HepG2 (cell line): ENCODE measurements around the gene CAPZB. TPM values are rescaled to one million over a fixed set of nuclear protein-coding genes. Genes with fewer than 3 reads are reported as not detected.
"Not testable (repeated sequence)": the region's sequence is repeated elsewhere in the genome, so short reads cannot be mapped to it uniquely, and the experiment has no call there.

Source experiments
- ATAC-seq: fragments of 200-7000 bp; cut with Tn5 transposase; 3 replicates; pipeline ENCODE4 v1.9.1; 2020; ENCODE audit warnings: mild to moderate bottlenecking, moderate library complexity
- BruUV-seq: library from RNA; stranded (reverse); fragments of 400-500 nt; replicated peaks from 2 replicates; lab custom pipeline; 2021; lab: Mats Ljungman, UMichigan
- CTCF ChIA-PET: fragments of 300-600 bp; formaldehyde crosslinking; extraction: SDS; loops from one replicate; lab custom pipeline; 2021; ENCODE audit warnings: low total read pairs, inconsistent platforms, low intra/inter-chr PET ratio; lab: Yijun Ruan, JAX
- POLR2A ChIA-PET: fragments of 350-600 bp; sonication (Branson Sonifier 250); formaldehyde crosslinking; loops from one replicate; lab custom pipeline; 2020; ENCODE audit warnings: antibody characterized with exemption, inconsistent platforms; lab: Yijun Ruan, JAX
- DNase-seq: peaks from one replicate; pipeline ENCODE4 v3.0.0-alpha.2; 2015; ENCODE audit warnings: low spot score
- FAIRE-seq: peaks from 3 replicates; lab custom pipeline; 2011; peaks lifted over from hg19 to GRCh38; lab: Jason Lieb, UNC
- H2AFZ ChIP-seq: one replicate; pipeline ENCODE4 v1.6.1; 2011; ENCODE audit warnings: low read length, inconsistent platforms
- H3K27ac ChIP-seq: fragments of 300-600 bp; 3 replicates; pipeline ENCODE4 v1.8.0; 2011; ENCODE audit warnings: mixed run types, mild to moderate bottlenecking, mixed read lengths, low read length, inconsistent platforms; ENCODE audit not compliant: insufficient read depth; ENCODE audit errors: extremely low read length
- H3K27me3 ChIP-seq, 2 experiments: fragments of 200-600 bp in 1 of 2; 2 replicates in 1 of 2; 3 replicates in 1 of 2; pipeline versions ENCODE4 v1.6.0 to v1.8.0; 2011; ENCODE audit warnings: low read length in 2 of 2, mild to moderate bottlenecking in 2 of 2, moderate library complexity in 2 of 2, inconsistent platforms in 1 of 2; ENCODE audit not compliant: insufficient read depth in 2 of 2, control insufficient read depth in 1 of 2
- H3K36me3 ChIP-seq, 2 experiments: fragments of 200-600 bp in 1 of 2; replicated peaks in 1 of 2; 2 replicates in 1 of 2; 3 replicates in 1 of 2; pipeline versions ENCODE4 v1.5.1 to v1.8.0; 2011; ENCODE audit warnings: low read length in 2 of 2, inconsistent platforms in 1 of 2; ENCODE audit not compliant: insufficient read depth in 2 of 2, control insufficient read depth in 1 of 2
- H3K4me1 ChIP-seq: 2 replicates; pipeline ENCODE4 v1.5.1; 2012; ENCODE audit warnings: low read length, inconsistent platforms; ENCODE audit not compliant: insufficient read depth
- H3K4me2 ChIP-seq: 2 replicates; pipeline ENCODE4 v1.6.0; 2011; ENCODE audit warnings: low read depth, low read length, inconsistent platforms
- H3K4me3 ChIP-seq, 3 experiments: fragments of 200-600 bp in 1 of 3; sonication (generic), shearing (Covaris generic) in 1 of 3; replicated peaks in 1 of 3; 2 replicates each; pipeline ENCODE4 v1.5.1; 2011 to 2016; ENCODE audit warnings: low read length in 3 of 3, inconsistent platforms in 2 of 3, low read depth in 2 of 3, mild to moderate bottlenecking in 2 of 3, control low read depth in 1 of 3, mixed read lengths in 1 of 3; ENCODE audit not compliant: insufficient read depth in 1 of 3
- H3K79me2 ChIP-seq: one replicate; pipeline ENCODE4 v1.6.1; 2011; ENCODE audit warnings: low read length, inconsistent platforms; ENCODE audit not compliant: insufficient read depth
- H3K9ac ChIP-seq: 2 replicates; pipeline ENCODE4 v1.6.0; 2011; ENCODE audit warnings: mild to moderate bottlenecking, low read depth, low read length, inconsistent platforms; ENCODE audit not compliant: insufficient read depth
- H3K9me3 ChIP-seq: 2 replicates; pipeline ENCODE4 v1.5.1; 2012; ENCODE audit warnings: mild to moderate bottlenecking, low read length
- H4K20me1 ChIP-seq: 2 replicates; pipeline ENCODE4 v1.6.0; 2011; ENCODE audit warnings: inconsistent platforms, mild to moderate bottlenecking, low read length, moderate library complexity; ENCODE audit not compliant: insufficient read depth
- MED8 ChIP-seq: sonication (generic); formaldehyde crosslinking; IDR thresholded peaks from 2 replicates; pipeline ENCODE4 v1.8.1; 2023; ENCODE audit warnings: mild to moderate bottlenecking, missing genetic modification reagents; ENCODE audit not compliant: insufficient replicate concordance
- MEF2D ChIP-seq: sonication (generic); formaldehyde crosslinking; IDR thresholded peaks from 2 replicates; pipeline ENCODE4 v1.5.1; 2020; ENCODE audit warnings: mild to moderate bottlenecking, missing genetic modification reagents
- MIER3 ChIP-seq: IDR thresholded peaks from 2 replicates; pipeline ENCODE4 v1.6.1; 2016; ENCODE audit warnings: missing compliant biosample characterization, borderline replicate concordance
- RCOR2 ChIP-seq: IDR thresholded peaks from 2 replicates; pipeline ENCODE4 v1.6.1; 2016; ENCODE audit warnings: missing biosample characterization, missing genetic modification reagents
- ZNF546 ChIP-seq: sonication (generic); formaldehyde crosslinking; conservative IDR thresholded peaks from 2 replicates; pipeline ENCODE4 v1.8.1; 2023; ENCODE audit warnings: mild to moderate bottlenecking, missing genetic modification reagents
- ZNF713 ChIP-seq: sonication (generic); formaldehyde crosslinking; IDR thresholded peaks from 2 replicates; pipeline ENCODE4 v1.4.0; 2020; ENCODE audit warnings: mild to moderate bottlenecking, missing genetic modification reagents
- ZNF850 ChIP-seq: sonication (generic); formaldehyde crosslinking; conservative IDR thresholded peaks from 2 replicates; pipeline ENCODE4 v1.9.0; 2021; ENCODE audit warnings: mild to moderate bottlenecking, missing genetic modification reagents
- WGBS: methylation state at CpG from one replicate; pipeline ENCODE4 v1.1.6; 2017; ENCODE audit warnings: low lambda C conversion rate; 5-methylcytosine and 5-hydroxymethylcytosine counted together
- in situ Hi-C: cut with HindIII; loops from 2 replicates; pipeline ENCODE4 v1.10.0; 2017; ENCODE audit warnings: low pct_unique_long_range_greater_than_20kb; ENCODE audit not compliant: extremely low pct_ligation_motif_present
- intact Hi-C: fragments of 100-400 bp; cut with micrococcal nuclease; formaldehyde crosslinking; loops from one replicate; pipeline ENCODE4 v1.10.0; 2022; ENCODE audit not compliant: unreplicated experiment
- polyA plus RNA-seq, 8 experiments: library from polyadenylated mRNA; depleted of rRNA in 3 of 8; stranded (reverse) in 7 of 8; unstranded in 1 of 8; fragments of >200 nt; fragmentation: Illumina TruSeq in 4 of 8; extraction: Trizol in 4 of 8; gene quantifications; 2 replicates each; pipeline versions ENCODE4 v1.2.1 to v1.2.3, GENCODE V29; 2011 to 2016; ENCODE audit warnings: low read depth in 4 of 8, missing spikeins in 1 of 8, mixed read lengths in 1 of 8; ENCODE audit not compliant: insufficient read depth in 1 of 8
- total RNA-seq, 5 experiments: library from RNA; depleted of rRNA; stranded (reverse); fragments of >200 nt; fragmentation: Illumina TruSeq; extraction: Trizol; gene quantifications; 2 replicates each; pipeline ENCODE4 v1.2.3, GENCODE V29; 2016; ENCODE audit warnings: low read depth in 1 of 5
- TF ChIP-seq, protein P1 (sequence below): sonication (generic); formaldehyde crosslinking; IDR thresholded peaks from 2 replicates; pipeline ENCODE4 v1.4.0; 2020; ENCODE audit warnings: missing genetic modification reagents
- TF ChIP-seq, protein P2 (sequence below): IDR thresholded peaks from 2 replicates; pipeline ENCODE4 v1.6.1; 2016; ENCODE audit warnings: missing compliant biosample characterization, missing genetic modification reagents, borderline replicate concordance
- TF ChIP-seq, protein P3 (sequence below): sonication (generic); formaldehyde crosslinking; IDR thresholded peaks from 2 replicates; pipeline ENCODE4 v1.5.0; 2020; ENCODE audit warnings: missing genetic modification reagents

Gene CAPZB
- total and polyA plus RNA-seq, 2 of the 13 experiments (the other 11 are each of a cell fraction or from before 2014, with no cell fraction given) = 58.9 to 76.9 TPM

DNA sequence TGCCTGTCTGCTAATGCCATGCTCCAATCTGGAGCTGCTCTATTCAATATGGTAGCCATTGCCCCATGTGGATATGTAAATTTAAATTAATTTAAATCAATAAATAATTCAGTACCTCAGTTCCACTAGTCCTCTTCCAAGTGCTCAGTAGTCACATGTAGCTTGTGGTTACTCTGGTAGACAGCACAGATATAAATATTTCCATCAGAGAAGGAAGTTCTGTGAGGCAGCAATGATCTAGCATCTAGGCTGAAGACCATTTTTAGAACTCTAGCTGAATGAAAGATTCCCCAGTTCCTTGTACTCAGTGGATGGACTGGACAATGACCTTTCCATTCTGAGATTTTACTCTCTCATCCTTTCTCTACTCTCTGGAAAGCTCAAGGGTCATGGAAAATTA is 25.8 kb upstream of the CAPZB start:
- Histone ChIP-seq H3K4me3 (no peak overlapping the region), H3K9me3 (no peaks in the 10 kb centered on the region)
- BruUV-seq = no TSS peak
- FAIRE-seq = no peak
- TF ChIP-seq ZNF713 (CRISPR knock-in tag) (no peak), RCOR2 (CRISPR knock-in tag) (no peak), ZNF850 (no peak), MEF2D (CRISPR knock-in tag) (no peak), ZNF546 (CRISPR knock-in tag) (no peak), MED8 (CRISPR knock-in tag) (no peak), MIER3 (CRISPR knock-in tag) (no peak)
- TF ChIP-seq, protein P1, sequence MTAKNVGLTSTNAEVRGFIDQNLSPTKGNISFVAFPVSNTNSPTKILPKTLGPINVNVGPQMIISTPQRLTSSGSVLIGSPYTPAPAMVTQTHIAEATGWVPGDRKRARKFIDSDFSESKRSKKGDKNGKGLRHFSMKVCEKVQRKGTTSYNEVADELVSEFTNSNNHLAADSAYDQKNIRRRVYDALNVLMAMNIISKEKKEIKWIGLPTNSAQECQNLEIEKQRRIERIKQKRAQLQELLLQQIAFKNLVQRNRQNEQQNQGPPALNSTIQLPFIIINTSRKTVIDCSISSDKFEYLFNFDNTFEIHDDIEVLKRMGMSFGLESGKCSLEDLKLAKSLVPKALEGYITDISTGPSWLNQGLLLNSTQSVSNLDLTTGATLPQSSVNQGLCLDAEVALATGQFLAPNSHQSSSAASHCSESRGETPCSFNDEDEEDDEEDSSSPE (CRISPR knock-in tag) = no peak
- TF ChIP-seq, protein P2, sequence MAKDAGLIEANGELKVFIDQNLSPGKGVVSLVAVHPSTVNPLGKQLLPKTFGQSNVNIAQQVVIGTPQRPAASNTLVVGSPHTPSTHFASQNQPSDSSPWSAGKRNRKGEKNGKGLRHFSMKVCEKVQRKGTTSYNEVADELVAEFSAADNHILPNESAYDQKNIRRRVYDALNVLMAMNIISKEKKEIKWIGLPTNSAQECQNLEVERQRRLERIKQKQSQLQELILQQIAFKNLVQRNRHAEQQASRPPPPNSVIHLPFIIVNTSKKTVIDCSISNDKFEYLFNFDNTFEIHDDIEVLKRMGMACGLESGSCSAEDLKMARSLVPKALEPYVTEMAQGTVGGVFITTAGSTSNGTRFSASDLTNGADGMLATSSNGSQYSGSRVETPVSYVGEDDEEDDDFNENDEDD (CRISPR knock-in tag) = no peak
- TF ChIP-seq, protein P3, sequence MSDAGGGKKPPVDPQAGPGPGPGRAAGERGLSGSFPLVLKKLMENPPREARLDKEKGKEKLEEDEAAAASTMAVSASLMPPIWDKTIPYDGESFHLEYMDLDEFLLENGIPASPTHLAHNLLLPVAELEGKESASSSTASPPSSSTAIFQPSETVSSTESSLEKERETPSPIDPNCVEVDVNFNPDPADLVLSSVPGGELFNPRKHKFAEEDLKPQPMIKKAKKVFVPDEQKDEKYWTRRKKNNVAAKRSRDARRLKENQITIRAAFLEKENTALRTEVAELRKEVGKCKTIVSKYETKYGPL (CRISPR knock-in tag) = no peak
- TF ChIP-seq, all 625 proteins: peak for 0
- Histone ChIP-seq H3K79me2 (no peaks in the 10 kb centered on the region), H3K4me2 (no peak overlapping the region), H3K9ac (no peak overlapping the region), H3K27me3 (no peaks in the 10 kb centered on the region; a peak in 1 of 5 replicates), H2AFZ (no peak overlapping the region), H3K4me1 (peaks cover 11% of the 10 kb centered on the region), H3K36me3 (no peaks in the 10 kb centered on the region), H3K27ac (no peak overlapping the region), H4K20me1 (no peaks in the 10 kb centered on the region)
- intact Hi-C loops (no loop called here), in situ Hi-C loops (no loop called here)
- DNase-seq = no peak
- no peak for ATAC-seq
- ChIA-PET POLR2A (no interaction called here), CTCF (no interaction called here)

DNA sequence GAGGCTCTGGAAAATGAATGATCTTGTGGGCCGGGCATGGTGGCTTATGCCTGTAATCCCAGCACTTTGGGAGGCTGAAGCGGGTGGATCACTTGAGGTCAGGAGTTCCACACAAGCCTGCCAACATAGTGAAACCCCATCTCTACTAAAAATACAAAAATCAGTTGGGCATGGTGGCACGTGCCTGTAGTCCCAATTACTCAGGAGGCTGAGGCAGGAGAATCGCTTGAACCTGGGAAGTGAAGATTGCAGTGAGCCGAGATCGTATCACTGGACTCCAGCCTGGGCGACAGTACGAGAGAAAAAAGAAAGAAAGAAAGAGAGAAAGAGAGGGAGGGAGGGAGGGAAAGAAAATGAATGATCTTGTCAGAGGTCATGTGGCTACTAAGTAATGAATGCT is 24.3 kb upstream of the CAPZB start:
- H3K4me2 ChIP-seq, H3K27ac ChIP-seq, in situ Hi-C loops, BruUV-seq, FAIRE-seq, H3K27me3 ChIP-seq, H3K4me3 ChIP-seq, ATAC-seq, DNase-seq, intact Hi-C loops, CTCF ChIA-PET, H4K20me1 ChIP-seq, H3K9me3 ChIP-seq, H3K36me3 ChIP-seq, POLR2A ChIA-PET, H3K9ac ChIP-seq, H2AFZ ChIP-seq, H3K79me2 ChIP-seq: not testable (repeated sequence)
- peaks cover 17% of the 10 kb centered on the region for H3K4me1 ChIP-seq
- 75% methylated on average over 8 of the region's 8 CpGs for WGBS
